HG03575 (cell line): ENCODE measurements around the gene MANBA.
"Not testable (repeated sequence)": the region's sequence is repeated elsewhere in the genome, so short reads cannot be mapped to it uniquely, and the experiment has no call there.

Source experiments
- ATAC-seq: cut with Tn5 transposase; IDR thresholded peaks from one replicate; pipeline ENCODE4 v1.9.1; 2021; ENCODE audit not compliant: unreplicated experiment, insufficient number of reproducible peaks, low FRiP score; ENCODE audit errors: extremely low read depth

Gene MANBA

GRCh38 chr4:102632241-102633065 lies 128.3 kb downstream of the MANBA start:
- no peak for ATAC-seq

DNA sequence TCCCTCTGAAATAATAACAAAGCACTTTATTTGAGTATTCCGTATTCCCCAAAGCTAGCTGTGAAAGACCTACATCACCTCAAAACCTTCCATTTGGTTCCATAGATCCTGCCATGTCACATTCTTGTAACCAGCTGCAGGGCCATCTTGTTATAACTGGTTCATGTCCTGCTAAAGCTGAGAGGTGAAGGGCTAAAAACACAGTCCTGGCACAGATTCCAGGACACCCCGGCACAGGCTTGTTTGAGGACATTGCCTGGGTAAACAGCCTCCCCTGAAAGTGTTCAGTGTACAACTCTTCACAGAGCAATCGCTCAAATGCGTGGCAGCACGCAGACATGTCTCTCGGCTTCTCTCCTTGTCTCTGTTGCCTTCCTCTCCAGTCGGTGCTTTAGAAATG lies 129.2 kb downstream of the MANBA start:
- no peak for ATAC-seq

DNA sequence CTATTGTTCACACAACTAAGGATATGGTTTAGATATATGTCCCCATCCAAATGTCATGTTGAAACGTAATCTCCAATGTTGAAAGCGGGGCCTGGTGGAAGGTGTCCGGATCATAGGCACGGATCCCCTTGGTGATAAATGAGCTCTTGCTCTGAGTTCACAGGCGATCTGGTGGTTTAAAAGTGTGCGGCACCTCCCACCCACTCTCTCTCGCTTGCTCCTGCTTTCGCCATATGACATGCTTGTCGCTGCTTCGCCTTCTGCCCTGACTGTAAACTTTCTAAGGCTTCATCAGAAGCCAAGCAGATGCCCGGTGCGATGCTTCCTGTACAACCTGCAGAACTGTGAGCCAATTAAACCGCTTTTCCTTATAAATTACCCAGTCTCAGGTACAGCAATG lies 131.1 kb downstream of the MANBA start:
- no peak for ATAC-seq

- no peak for ATAC-seq
These were observed 132.8 kb downstream of the MANBA start for GRCh38 chr4:102627831-102628523.

DNA sequence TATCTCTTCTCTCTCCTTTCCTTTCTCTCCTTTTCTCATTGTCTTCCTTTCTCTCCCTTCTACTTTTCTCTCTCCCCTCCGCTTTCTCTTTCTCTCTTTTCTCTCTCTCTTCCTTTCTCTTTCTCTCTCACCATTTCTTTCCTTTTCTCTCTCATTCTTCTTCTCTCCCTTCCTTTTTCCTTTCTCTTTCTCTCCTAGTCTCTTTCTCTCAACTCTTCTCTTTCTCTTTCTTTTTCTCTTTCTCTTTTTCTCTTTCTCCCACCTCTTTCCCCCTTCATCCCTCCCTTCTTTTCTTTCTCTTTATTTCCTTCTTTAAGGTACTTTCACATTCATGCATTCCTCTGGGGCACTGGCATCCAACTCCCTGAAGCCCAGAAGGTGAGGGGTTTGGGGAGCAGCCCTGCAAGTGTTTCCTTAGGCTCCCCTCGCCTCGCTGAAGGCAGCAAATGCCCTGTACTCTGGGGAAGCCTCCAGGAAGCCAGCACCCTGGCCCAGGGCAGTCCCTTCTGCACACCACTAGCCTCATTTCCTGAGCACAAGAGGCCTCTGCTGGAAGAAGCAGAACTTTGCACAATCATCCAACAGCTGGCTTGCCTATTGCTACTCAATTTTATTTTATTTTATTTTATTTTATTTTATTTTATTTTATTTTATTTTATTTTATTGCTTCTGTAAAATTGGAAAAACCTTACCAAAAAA lies 135.4 kb downstream of the MANBA start:
- ATAC-seq, result peak; percentile 63

DNA sequence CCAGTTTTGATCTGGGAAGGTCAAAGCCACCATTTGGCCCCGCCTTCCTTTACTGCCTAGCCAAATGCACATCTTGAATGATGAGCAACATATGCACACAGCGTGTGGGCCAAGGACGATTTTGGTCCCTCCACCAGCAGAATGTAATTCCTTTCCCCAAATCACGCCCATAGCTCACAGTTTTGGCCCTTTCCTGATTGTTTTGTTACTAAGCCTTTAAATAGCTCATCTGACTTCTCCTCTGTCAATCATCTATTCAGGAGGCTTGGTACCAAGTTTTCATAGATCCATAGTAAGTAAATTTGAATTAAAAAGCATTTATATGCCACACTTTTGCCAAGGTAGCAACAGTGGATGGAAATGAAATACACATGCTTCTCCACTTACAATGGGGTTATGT lies 136.3 kb downstream of the MANBA start:
- no peak for ATAC-seq

DNA sequence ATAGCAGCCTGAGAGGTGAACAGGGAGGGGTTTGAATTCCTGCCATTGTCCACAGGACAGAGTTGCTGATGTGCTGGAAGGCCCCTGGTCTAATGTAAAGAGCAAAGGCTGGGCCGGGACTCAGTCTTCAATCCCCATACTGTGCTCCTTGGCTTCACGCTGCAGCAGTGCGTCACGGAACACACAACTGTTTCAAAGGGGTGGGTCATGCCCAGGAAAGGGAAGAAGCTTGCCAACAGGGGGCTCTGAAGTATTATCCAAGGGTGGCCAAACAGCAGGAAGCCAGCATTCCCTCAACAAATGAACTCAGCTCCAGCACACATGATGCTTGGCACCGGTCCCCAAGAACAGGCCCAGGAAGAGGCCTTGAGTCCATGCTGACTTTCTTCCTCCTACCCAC lies 137.1 kb downstream of the MANBA start:
- no peak for ATAC-seq

DNA sequence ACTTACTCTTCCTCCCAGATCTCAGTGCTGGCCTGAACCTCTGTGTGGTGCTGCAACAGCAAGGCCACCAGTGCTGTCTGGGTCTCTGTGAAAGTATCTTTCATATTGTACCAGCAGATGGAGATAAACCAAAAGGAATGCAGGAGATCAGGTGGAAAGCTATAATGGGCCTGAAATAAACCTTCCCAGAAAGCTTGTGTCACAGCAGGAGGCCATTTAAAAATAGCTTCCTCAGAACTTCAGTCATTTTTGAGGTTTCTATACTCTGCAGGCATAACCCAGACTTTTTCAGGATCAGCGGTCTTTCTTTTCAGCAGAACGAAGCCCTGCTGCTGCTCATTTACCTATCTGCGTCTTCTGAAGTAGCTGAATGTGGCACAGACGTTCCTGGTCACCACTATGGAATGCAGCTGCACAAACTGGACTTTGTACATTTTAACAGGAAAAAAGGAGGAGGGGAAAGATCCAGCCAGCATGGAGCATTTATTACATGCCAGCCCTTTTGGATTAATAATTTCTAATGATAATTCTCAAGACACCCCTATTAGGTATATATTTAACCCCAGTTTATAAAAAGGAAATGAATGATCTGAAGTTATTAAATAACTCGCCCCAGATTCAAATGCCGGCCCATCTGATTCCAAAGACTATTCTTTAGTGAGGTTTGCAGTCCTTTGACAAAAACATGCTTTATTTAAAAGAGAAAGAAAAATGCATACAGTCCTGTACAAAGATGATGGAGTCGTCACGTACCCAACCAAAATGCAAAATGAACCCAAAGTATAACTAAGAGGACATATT lies 139.9 kb downstream of the MANBA start:
- no peak for ATAC-seq

GRCh38 chr4:102619776-102620631 lies 140.8 kb downstream of the MANBA start:
- not testable (repeated sequence) for ATAC-seq

- ATAC-seq, result not testable (repeated sequence)
These were observed 141.7 kb downstream of the MANBA start for GRCh38 chr4:102619021-102619420.

DNA sequence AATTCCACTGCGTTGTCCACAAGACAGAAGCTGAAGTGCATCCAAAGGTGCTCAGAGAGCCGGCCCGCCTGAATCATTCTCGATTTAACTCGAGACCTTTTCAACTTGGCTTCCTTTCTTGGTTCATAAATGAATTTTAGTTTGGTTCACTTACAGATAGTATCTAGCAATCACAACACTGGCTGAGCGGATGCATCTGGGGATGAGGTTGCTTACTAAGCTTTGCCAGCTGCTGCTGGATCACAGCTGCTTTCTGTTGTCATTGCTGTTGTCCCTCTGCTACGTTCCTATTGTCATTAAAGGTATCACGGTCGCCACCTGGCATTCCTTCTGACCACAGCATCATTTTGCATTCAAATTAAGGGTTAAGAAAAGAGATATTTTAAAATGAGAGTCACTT lies 144.1 kb downstream of the MANBA start:
- ATAC-seq, result no peak

DNA sequence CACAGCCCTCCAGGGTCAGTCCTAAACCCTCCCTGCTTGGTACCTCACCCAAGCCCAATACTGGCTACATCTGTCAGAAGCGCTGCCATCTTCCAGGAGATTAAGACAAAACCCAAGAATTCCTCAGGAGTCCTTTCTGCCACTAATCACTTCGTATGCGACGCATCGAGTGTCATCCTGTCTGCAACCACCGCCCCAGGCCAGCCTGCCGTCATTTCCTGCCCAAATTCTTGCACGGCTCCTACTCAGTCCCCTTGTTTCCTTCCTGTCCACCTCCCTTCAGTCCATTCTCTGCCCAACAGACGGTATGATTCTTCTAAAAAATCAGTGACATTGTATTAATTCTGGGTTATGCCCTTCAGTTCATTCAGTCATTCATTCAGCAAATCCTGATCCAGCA lies 146.0 kb downstream of the MANBA start:
- no peak for ATAC-seq

DNA sequence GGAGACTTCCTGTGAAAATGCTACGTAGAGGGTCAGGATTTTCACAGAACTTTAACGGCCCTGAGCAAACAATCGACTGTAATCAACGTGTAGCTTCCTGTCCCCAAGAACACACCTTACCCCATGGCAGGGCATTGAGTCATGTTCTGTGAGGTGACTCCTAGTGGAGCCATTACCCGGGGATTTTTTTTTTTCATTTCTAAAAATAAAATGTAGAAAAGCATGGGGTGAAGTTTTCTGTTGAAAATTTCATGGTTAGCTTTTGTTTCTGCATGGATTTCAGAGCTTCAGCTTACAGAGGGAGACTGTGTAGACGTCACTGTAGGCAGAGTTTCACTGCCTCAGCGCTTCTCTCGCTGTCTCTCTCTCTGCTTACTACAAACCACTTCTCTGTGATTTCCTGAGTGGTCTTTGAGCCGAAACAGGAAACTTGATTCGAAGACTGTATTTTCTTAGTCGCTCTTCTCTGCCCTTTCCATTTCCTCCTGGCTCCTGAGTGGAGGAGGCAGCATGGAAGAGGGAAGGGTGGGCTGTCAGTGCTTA lies 147.9 kb downstream of the MANBA start:
- no peak for ATAC-seq

DNA sequence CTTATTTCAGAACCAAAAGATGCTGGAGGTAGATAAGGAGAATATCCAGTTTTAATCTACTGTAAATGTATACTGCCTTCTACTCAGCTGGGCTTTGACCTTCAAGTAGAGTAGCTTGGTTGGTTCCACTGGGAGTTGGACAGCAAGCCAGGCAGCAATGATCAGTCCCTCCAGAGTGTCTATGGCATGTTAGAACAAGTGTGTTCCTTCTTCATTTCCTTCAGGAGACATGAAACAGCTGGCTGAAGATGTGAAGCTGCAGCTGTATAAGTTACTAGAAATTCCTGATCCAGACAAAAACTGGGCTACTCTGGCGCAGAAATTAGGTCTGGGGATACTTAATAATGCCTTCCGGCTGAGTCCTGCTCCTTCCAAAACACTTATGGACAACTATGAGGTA lies 148.6 kb downstream of the MANBA start:
- ATAC-seq, result no peak

DNA sequence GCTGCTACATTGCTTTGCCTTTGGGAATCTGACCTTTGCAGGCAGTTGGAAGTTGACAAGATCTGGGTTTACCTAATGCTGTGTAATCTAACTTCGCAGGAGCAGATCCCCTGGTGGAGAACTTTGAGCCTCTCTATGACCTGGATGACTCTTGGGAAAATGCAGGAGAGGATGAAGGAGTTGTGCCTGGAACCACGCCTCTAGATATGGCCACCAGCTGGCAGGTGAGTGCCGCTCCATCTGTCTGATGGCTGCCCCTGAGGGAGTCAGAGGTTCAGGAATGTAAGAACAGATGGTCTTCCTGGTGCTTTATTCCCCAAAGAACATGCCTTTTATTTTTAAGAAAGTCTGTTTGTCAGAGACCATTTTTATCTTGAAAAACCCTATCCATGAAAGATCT lies 150.3 kb downstream of the MANBA start:
- no peak for ATAC-seq

DNA sequence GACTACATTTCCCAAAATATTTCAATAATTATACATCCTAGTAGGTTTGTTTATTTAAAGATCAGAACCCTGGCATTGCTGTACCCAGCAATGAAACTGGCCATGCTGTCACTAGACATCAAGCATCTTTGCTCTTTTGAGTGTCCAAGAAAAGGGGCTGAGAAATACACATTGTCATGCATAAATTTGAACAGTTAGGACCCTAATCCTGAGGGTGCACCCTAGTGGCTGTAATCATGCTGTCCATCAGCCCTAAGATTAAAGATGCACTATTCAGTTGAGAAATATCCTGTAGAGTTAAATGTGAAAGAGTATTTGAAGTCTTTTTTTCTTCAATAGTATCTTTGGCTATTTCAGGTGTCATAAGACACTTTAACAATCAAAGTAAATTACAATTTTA lies 150.8 kb downstream of the MANBA start:
- ATAC-seq, result no peak

DNA sequence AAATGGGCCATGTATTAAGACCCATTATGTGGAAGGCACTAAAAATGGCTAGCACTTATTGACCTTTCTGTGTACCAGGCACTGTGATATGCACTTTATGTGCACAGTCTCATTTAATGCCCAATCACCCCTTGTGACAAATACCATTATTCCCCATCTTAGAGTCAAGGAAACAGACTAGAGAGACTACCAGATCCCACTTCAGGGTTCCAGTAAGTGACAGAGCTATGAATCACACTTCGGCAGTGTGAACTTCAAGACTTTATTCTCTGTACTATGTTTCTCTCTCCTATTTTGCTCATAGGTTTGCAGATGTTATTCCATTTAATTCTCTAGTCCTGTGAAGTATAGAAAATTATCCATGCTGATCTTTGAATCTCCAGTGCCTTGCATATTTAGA lies 152.6 kb downstream of the MANBA start:
- ATAC-seq, result no peak

DNA sequence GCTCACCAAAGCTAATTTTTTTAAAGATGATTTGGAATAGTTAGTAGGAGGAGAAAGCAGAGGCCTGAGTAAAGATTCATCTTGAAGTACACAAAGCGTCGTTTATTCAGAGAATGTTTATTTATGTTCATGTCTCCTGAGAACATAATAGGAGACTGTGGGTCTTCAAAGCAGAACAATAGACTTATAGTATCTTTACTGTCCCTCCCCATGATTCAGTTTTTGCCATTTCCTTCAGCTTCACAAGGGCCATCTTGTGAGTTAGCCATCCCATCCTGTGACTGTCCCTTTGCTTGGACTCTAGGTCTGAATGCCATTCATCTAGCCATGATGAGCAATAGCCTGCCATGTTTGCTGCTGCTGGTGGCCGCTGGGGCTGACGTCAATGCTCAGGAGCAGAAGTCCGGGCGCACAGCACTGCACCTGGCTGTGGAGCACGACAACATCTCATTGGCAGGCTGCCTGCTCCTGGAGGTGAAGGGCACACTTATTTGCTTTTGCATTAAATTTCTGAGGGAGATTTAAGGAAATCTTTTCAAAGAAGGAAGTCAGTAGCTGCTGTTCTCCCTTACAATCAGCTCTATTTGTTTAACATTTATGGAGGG lies 153.8 kb downstream of the MANBA start:
- no peak for ATAC-seq
